HG03520 (cell line): ENCODE results near the gene GBA2.

Experiments used
- ATAC-seq: cut with Tn5 transposase; IDR thresholded peaks from one replicate; pipeline ENCODE4 v1.9.1; 2021; ENCODE audit warnings: mild to moderate bottlenecking, moderate library complexity; ENCODE audit not compliant: unreplicated experiment

GBA2 gene

DNA sequence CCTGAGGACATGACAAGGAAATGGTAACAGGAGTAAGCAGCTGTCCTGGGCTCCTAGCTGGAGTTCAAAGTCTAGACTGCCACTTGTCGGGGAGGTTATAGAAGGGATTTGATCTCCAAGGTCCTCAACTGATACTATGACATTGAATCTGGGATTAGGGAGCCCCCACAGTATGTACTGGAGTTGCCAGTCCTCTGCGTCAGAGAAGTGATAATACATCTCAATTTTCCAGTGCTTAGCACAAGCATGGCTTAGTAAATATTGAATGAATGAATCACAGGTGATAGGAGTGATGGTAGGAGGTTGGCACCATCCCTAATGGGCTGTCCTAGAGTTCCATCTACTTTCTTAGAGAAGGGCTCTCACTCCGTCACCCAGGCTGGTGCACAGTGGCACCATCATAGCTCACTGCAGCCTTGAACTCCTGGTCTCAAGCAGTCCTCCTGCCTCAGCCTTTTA, 53.1 kb downstream of the GBA2 start:
- ATAC-seq: no peak

DNA sequence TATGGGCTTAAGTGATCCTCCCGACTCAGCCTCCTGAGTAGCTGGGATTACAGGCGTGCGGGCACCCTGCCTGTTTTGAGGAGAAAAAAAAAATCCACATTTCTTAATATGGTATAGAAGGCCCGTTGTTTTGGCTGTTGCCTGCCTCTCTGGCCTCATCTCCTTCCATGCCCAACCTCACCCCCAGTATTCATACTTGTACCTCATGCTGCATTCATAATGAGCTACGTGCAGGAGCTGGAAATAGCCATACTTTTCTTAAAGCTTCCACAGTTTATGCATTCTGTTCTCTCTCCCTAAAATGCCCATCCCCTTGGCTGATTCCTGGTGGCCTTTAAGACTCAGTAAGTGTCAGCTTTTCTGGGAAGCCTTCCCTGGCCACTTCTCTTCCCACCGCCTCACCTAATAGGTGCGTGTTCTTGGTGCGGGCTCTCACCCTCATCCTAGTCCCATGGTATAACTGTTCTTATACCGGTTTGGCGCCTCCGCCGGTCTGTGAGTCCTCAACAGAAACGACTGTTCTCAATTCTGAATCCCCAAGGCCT, 57.2 kb downstream of the GBA2 start:
- ATAC-seq: no peak

DNA sequence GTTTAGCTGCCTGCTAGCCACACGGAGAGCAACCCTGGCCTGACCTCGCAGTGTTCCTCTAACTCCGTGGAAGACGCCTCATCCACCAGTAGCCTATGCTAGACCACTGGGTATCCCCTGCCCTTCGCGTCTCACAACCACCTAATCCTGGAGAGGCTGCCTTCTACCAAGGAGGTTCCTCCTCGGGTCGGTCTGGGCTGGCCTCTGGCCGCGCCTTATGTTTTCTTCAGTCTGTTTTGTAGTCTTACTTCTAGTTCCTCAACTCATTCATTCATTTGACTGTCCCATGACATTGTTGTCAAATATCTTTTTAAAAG, 57.7 kb downstream of the GBA2 start:
- no peak for ATAC-seq

DNA sequence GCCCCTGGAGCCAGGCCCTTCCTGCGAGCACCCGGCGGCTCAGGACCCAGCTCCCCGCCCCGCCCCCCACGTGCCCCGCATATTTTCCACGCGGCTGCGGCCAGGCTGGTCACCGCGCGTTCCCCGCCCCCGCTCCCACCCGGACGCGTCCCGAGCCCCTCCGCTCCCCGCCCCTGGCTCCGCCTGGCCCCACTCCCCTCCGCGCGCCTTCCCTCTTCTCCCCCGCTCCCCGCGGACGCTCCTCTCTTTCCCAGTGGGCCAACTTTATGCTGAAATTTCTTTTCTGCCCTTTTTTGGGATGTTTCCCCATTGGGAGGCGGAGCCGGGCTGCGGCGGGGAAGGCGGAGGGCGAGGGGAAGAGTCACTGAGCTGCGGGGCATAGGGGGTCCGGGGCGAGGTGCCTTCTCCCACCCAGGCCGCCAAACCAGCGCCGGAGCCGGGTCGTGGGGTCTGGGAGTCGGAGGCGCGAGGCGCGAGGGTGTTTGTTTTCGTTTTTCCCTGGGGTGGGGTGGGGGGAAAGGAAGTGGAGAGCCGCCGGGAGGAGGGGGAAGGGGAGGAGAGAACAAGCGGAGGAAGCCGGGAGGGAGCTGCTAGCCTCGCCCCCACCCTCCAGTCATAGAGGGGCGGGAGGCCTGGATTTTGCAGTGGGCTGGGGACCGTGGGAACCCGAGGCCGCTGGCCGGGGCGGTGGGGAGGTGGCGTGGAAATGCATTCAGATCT, 58.3 kb downstream of the GBA2 start:
- ATAC-seq: no peak

DNA sequence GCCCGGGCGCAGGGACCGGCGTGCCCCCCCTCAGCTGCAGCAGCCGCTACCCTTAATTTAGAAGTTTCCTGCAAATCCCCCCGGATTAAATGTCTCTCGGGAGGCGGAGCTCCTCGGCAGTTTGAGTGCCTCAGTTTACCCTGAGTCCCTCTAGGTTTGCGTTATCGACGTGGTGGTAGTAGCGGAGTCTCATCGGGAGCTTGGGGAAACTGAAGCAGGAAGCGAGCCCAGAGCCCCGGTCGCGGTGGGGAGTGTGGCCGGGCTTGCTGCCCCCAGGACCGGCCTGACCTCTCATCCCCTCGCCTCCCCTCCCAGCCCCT, 58.8 kb downstream of the GBA2 start:
- no peak for ATAC-seq

GRCh38 chr9:35689542-35690293, 59.3 kb downstream of the GBA2 start, which contains the start of gene TPM2:
TSS of gene TPM2 (minus strand) at chr9:35689925. CDS start at chr9:35689817, 108 bp downstream.
- no peak for ATAC-seq

DNA sequence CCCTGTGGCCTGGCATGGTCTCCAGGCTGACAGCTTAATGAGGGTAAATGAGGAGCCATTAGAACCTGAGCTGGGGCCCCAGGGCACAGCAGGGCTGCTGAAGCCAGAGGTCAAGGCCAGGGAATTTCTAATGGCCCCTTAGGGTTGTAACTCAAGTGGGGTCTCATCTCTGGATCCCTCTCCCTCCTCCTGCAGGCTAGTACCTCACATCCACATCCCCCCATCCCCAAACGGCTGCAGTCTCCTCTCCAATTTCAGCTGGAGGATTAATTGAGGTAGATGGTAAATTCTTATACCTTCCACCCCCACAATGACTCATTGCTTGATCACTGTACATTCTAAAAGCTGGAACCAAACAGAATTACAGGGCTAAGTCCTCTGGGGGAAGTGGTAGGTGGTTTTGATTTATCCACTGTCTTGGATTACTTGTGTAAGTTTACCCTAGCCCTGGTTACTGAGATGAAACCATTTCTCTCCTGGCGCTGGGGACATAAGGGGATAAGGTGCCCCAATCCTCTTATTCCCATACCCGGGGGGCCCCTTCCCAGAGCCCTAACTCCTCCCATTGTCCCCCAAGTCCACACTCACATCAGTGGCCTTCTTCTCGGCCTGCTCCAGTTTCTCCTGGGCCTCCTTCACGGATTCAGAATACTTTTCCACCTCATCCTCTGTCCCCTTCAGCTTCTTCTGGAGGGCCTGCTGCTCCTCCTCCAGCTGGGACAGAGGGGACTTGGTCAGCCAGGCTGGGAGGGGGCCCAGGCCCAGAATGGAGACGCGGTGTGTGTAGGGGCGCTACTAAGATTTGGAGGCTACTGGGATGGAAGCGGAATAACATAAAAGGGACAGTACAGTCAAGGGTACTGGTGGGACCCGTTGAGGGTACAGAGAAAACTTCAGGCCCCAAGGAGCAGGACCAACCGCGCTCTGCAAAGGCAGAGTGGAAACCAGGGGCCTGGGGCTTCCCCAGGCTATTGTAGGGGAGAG, 60.2 kb downstream of the GBA2 start:
- ATAC-seq: no peak

DNA sequence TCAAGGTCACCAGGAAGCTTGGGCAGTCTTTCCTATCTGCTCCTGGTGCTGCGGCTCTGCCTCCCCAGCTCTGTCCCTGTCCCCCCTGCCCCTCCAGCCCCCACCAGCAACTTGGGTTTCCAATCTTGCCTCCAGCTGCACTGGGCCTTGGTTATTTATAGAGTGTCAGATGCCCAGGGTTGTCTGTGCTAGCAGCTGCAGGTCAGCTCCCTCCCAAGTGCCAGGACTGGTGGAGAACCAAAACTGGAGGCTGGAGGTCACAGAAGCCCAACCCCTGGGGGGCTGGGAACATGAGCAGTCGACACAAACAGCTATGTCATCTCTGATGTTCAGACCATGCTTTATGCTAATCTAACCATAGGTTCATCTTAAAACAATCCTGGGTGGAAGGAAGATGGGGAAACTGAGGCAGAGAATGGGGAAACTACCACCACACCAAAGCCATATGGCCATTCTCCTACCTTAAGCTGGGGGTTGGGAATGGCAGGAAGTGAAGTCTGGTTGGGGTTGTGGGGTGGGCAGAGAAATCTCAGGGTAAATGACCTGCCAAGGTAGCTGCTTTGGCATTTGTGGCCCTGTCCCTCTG, 61.0 kb downstream of the GBA2 start:
- no peak for ATAC-seq

GRCh38 chr9:35687306-35687705, 61.7 kb downstream of the GBA2 start:
- no peak for ATAC-seq
